ENCODE data around the gene TGFA. TPM values are rescaled to one million over a fixed set of nuclear protein-coding genes. Genes with fewer than 3 reads are reported as not detected.

TGFA gene
- total RNA-seq: 91.7 and 150 TPM in 2 replicates

- peak; percentile 76 for DNase-seq (ENCODE audit: low read depth)
These were observed at the start of gene TGFA for GRCh38 chr2:70553584-70554337. Gene TGFA, minus strand, starts transcription at chr2:70553826. Its CDS starts 59 bp downstream, at chr2:70553767.

- no peak for DNase-seq (ENCODE audit: low read depth)
These were observed 49.4 kb upstream of the TGFA start for GRCh38 chr2:70603066-70603465.

GRCh38 chr2:70598197-70598596 lies 44.6 kb upstream of the TGFA start:
- no peak for DNase-seq (ENCODE audit: low read depth)

- peak; percentile 97 for DNase-seq (ENCODE audit: low read depth)
These were observed 43.1 kb upstream of the TGFA start for GRCh38 chr2:70596739-70597138.

- peak; percentile 90 for DNase-seq (ENCODE audit: low read depth)
These were observed 42.7 kb upstream of the TGFA start for GRCh38 chr2:70596293-70596692.

GRCh38 chr2:70583091-70583490 lies 29.5 kb upstream of the TGFA start:
- DNase-seq (ENCODE audit: low read depth): no peak

- DNase-seq (ENCODE audit: low read depth): no peak
These were observed 26.7 kb upstream of the TGFA start for GRCh38 chr2:70580352-70580751.

GRCh38 chr2:70574618-70575017 lies 21.0 kb upstream of the TGFA start:
- DNase-seq (ENCODE audit: low read depth): no peak

- DNase-seq (ENCODE audit: low read depth): no peak
These were observed 20.5 kb upstream of the TGFA start for GRCh38 chr2:70574109-70574508.

- DNase-seq (ENCODE audit: low read depth): peak; percentile 92
These were observed 16.5 kb upstream of the TGFA start for GRCh38 chr2:70570041-70570661.

- peak; percentile 23 for DNase-seq (ENCODE audit: low read depth)
These were observed 15.9 kb upstream of the TGFA start for GRCh38 chr2:70569559-70569958.

GRCh38 chr2:70566906-70567305 lies 13.3 kb upstream of the TGFA start:
- DNase-seq (ENCODE audit: low read depth): no peak

- no peak for DNase-seq (ENCODE audit: low read depth)
These were observed 12.8 kb upstream of the TGFA start for GRCh38 chr2:70566464-70566863.

- DNase-seq (ENCODE audit: low read depth): peak; percentile 30
These were observed 11.6 kb upstream of the TGFA start for GRCh38 chr2:70565039-70565731.

GRCh38 chr2:70561893-70562292 lies 8.3 kb upstream of the TGFA start:
- peak; percentile 65 for DNase-seq (ENCODE audit: low read depth)

GRCh38 chr2:70560442-70560841 lies 6.8 kb upstream of the TGFA start:
- no peak for DNase-seq (ENCODE audit: low read depth)

- DNase-seq (ENCODE audit: low read depth): no peak
These were observed 6.4 kb upstream of the TGFA start for GRCh38 chr2:70560040-70560439.

GRCh38 chr2:70558195-70558808 lies 4.7 kb upstream of the TGFA start:
- DNase-seq (ENCODE audit: low read depth): no peak

- DNase-seq (ENCODE audit: low read depth): peak; percentile 45
These were observed 3.7 kb upstream of the TGFA start for GRCh38 chr2:70557171-70557838.

GRCh38 chr2:70556608-70557007 lies 3.0 kb upstream of the TGFA start:
- DNase-seq (ENCODE audit: low read depth): no peak

GRCh38 chr2:70554338-70554892 lies 789 bp upstream of the TGFA start:
- no peak for DNase-seq (ENCODE audit: low read depth)

- DNase-seq (ENCODE audit: low read depth): no peak
These were observed 367 bp downstream of the TGFA start for GRCh38 chr2:70553334-70553583.
